ENCODE measurements around the gene LRMDA.

The LRMDA gene

GRCh38 chr10:76025124-76025477 lies 593.7 kb downstream of the LRMDA start:
- DNase-seq (ENCODE audit: low read depth in 2 of 2): no peak

- no peak for DNase-seq (ENCODE audit: low read depth in 2 of 2)
Measured at GRCh38 chr10:76026176-76026771, 594.9 kb downstream of the LRMDA start.

- no peak for DNase-seq (ENCODE audit: low read depth in 2 of 2)
Measured at GRCh38 chr10:76026905-76027304, 595.5 kb downstream of the LRMDA start.

GRCh38 chr10:76029782-76030181 lies 598.4 kb downstream of the LRMDA start:
- no peak for DNase-seq (ENCODE audit: low read depth in 2 of 2)

GRCh38 chr10:76031099-76031498 lies 599.7 kb downstream of the LRMDA start:
- DNase-seq (ENCODE audit: low read depth in 2 of 2): no peak

GRCh38 chr10:76031769-76032699 lies 600.6 kb downstream of the LRMDA start:
- no peak for DNase-seq (ENCODE audit: low read depth in 2 of 2)

- DNase-seq (ENCODE audit: low read depth in 2 of 2): no peak
Measured at GRCh38 chr10:76032700-76033039, 601.2 kb downstream of the LRMDA start.

GRCh38 chr10:76033457-76034196 lies 602.2 kb downstream of the LRMDA start:
- no peak for DNase-seq (ENCODE audit: low read depth in 2 of 2)

- no peak for DNase-seq (ENCODE audit: low read depth in 2 of 2)
Measured at GRCh38 chr10:76034353-76035205, 603.2 kb downstream of the LRMDA start.

- DNase-seq (ENCODE audit: low read depth in 2 of 2): no peak
Measured at GRCh38 chr10:76035206-76036110, 604.0 kb downstream of the LRMDA start.

GRCh38 chr10:76036111-76036940 lies 604.9 kb downstream of the LRMDA start:
- peak in 1 of 2 experiments; percentile 35 for DNase-seq (ENCODE audit: low read depth in 2 of 2)

- DNase-seq (ENCODE audit: low read depth in 2 of 2): no peak
Measured at GRCh38 chr10:76036962-76037361, 605.5 kb downstream of the LRMDA start.

GRCh38 chr10:76037531-76038155 lies 606.2 kb downstream of the LRMDA start:
- DNase-seq (ENCODE audit: low read depth in 2 of 2): no peak

GRCh38 chr10:76038696-76039095 lies 607.3 kb downstream of the LRMDA start:
- no peak for DNase-seq (ENCODE audit: low read depth in 2 of 2)

- no peak for DNase-seq (ENCODE audit: low read depth in 2 of 2)
Measured at GRCh38 chr10:76040107-76040829, 608.8 kb downstream of the LRMDA start.

GRCh38 chr10:76040830-76041220 lies 609.4 kb downstream of the LRMDA start:
- no peak for DNase-seq (ENCODE audit: low read depth in 2 of 2)

- no peak for DNase-seq (ENCODE audit: low read depth in 2 of 2)
Measured at GRCh38 chr10:76041551-76041950, 610.1 kb downstream of the LRMDA start.

- no peak for DNase-seq (ENCODE audit: low read depth in 2 of 2)
Measured at GRCh38 chr10:76043261-76043660, 611.8 kb downstream of the LRMDA start.

GRCh38 chr10:76044751-76045150 lies 613.3 kb downstream of the LRMDA start:
- DNase-seq (ENCODE audit: low read depth in 2 of 2): no peak

Measured in stimulated activated CD4-positive, alpha-beta T cell treated with anti-CD3 and anti-CD28 coated beads, Interleukin-12 subunit alpha, Interleukin-12 subunit beta, amount 100 ng/mL, for 24 hours (primary cell).